Duodenal mucosa (tissue), 2 donors: ENCODE data around the gene SLC39A11.
"Not testable (repeated sequence)": the region's sequence is repeated elsewhere in the genome, so short reads cannot be mapped to it uniquely, and the experiment has no call there.

Source experiments
- H3K27ac ChIP-seq: one replicate; pipeline ENCODE4 v1.7.0; 2013; ENCODE audit warnings: low read depth, low read length
- H3K27me3 ChIP-seq, 2 donors: one replicate each; pipeline ENCODE4 v1.7.0; 2013; ENCODE audit warnings: low read length in 2 of 2, control low read depth in 1 of 2; ENCODE audit not compliant: insufficient read depth in 2 of 2, control insufficient read depth in 1 of 2
- H3K36me3 ChIP-seq, 2 donors: one replicate each; pipeline ENCODE4 v1.7.0; 2013; ENCODE audit warnings: low read length in 2 of 2, control low read depth in 1 of 2; ENCODE audit not compliant: insufficient read depth in 2 of 2, control insufficient read depth in 1 of 2
- H3K4me1 ChIP-seq, 2 donors: one replicate each; pipeline ENCODE4 v1.7.0; 2013; ENCODE audit warnings: low read length in 2 of 2, control low read depth in 1 of 2; ENCODE audit not compliant: insufficient read depth in 2 of 2, control insufficient read depth in 1 of 2
- H3K4me3 ChIP-seq, 2 donors: one replicate each; pipeline ENCODE4 v1.7.0; 2013; ENCODE audit warnings: low read length in 2 of 2, low read depth in 1 of 2
- H3K9ac ChIP-seq, 2 donors: one replicate each; pipeline ENCODE4 v1.7.0; 2013; ENCODE audit warnings: low read length in 2 of 2, low read depth in 1 of 2
- H3K9me3 ChIP-seq, 2 donors: one replicate each; pipeline ENCODE4 v1.7.0; 2013; ENCODE audit warnings: low read length in 2 of 2, control low read depth in 1 of 2; ENCODE audit not compliant: control insufficient read depth in 1 of 2

SLC39A11 gene

DNA sequence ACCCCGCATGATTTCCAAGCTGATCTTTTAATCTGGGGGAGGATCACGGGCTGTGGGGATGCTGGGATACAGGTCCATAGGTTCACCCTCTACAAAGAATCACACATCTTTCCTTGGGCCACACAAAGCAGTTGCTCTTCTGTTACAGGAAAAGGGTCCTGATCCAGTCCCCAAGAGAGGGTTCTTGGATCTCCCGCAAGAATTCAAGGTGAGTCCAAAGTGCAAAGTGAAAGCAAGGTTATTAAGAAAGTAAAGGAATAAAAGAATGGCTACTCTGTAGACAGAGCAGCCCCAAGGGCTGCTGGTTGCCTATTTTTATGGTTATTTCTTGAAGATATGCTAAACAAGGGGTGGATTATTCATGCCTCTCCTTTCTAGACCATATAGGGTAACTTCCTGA is 453.6 kb downstream of the SLC39A11 start:
- H3K9ac ChIP-seq, H3K27me3 ChIP-seq, H3K4me3 ChIP-seq, H3K9me3 ChIP-seq, H3K27ac ChIP-seq, H3K36me3 ChIP-seq: not testable (repeated sequence)
- peaks cover 27 to 28% of the 10 kb centered on the region in 2 donors for H3K4me1 ChIP-seq

DNA sequence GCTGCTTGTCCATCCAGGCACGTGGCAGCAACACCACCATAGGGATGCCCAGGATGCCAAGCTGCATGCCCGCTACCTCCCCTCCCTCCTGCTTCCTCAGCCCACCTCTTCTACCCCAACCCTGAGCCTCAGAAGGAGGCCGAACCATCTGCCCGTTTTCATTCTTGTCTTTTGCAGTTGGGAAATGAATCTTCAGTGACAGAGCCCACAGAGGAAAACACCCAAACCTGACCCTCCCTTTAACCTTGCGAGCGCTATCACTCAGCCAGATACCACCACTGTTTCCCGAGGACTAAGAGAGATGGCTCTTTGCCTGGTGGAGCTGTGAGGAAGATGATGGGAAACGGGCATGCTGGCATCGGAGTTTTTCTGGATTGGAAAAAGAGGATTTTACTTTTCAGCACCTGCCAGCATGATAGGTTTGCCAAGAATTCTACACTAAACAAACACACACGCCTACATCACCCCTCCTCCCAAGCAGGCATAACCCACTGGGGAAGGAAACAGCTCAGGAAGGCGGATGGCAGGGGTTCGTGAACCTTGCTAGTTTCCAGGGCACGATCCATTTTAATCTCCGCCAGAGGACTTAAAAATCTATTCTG is 457.4 kb downstream of the SLC39A11 start:
- Histone ChIP-seq H3K27me3 (no peaks in the 10 kb centered on the region), H3K27ac (no peak overlapping the region), H3K9ac (no peak overlapping the region)

GRCh38 chr17:72634621-72635020 is 457.9 kb downstream of the SLC39A11 start:
- H3K9ac ChIP-seq = no peak overlapping the region
- no peaks in the 10 kb centered on the region for H3K27me3 ChIP-seq
- H3K27ac ChIP-seq = no peak overlapping the region
- H3K36me3 ChIP-seq = no peaks in the 10 kb centered on the region
- peaks cover 33 to 34% of the 10 kb centered on the region in 2 donors for H3K4me1 ChIP-seq
- no peaks in the 10 kb centered on the region for H3K9me3 ChIP-seq
- peak overlapping the region in 1 of 2 donors; percentile 8 for H3K4me3 ChIP-seq

More for the DNA sequence above, 457.4 kb downstream of the SLC39A11 start:
- Histone ChIP-seq H3K36me3 (no peaks in the 10 kb centered on the region), H3K4me1 (peaks cover 38 to 39% of the 10 kb centered on the region in 2 donors), H3K4me3 (peak overlapping the region in 1 of 2 donors; percentile 8), H3K9me3 (no peaks in the 10 kb centered on the region)

DNA sequence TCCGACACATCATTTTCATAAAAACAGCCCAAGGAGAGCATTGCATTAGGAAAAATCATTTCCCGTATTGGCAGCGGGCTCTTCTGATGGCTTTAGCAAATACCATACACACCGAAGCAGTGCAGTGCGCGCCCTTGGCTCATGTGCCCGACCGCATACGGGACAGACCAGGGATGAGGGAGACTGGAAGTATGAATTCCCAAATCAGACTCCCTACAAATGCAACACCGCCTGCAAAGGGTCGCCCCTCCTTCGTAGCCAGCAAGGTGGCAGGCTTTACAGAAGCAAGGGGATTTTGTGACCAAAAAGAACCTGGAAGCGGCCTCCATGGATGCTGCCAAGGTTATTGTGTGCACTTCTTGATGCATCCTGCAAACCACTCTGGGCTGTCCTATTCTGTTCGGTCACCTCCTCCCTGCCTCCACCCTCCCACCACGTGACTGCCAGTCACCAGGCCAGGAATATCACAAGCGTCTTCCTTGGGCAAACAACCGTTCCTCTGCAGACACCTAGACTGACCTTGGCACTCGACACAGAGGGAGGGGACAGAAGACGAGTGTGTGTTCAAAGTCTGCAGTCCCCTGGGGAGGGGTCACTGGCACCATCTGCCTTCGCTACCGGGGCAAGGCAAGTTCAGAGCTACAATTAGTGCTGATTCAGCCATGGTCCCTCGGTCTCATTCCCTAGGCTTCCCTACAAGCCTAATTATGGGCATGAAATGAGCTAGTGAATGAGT is 460.4 kb downstream of the SLC39A11 start:
- no peak overlapping the region for H3K9ac ChIP-seq

GRCh38 chr17:72631568-72631948 is 460.9 kb downstream of the SLC39A11 start:
- H3K4me1 ChIP-seq = peaks cover 29 to 31% of the 10 kb centered on the region in 2 donors
- H3K4me3 ChIP-seq = no peak overlapping the region
- no peak overlapping the region for H3K9ac ChIP-seq
- H3K9me3 ChIP-seq = no peaks in the 10 kb centered on the region
- no peaks in the 10 kb centered on the region for H3K36me3 ChIP-seq
- H3K27me3 ChIP-seq = no peaks in the 10 kb centered on the region
- no peak overlapping the region for H3K27ac ChIP-seq

More for the DNA sequence above, 460.4 kb downstream of the SLC39A11 start:
- Histone ChIP-seq H3K27ac (no peak overlapping the region), H3K4me1 (peaks cover 29 to 31% of the 10 kb centered on the region in 2 donors), H3K9me3 (no peaks in the 10 kb centered on the region), H3K27me3 (no peaks in the 10 kb centered on the region), H3K4me3 (no peak overlapping the region), H3K36me3 (no peaks in the 10 kb centered on the region)

- Histone ChIP-seq H3K27me3 (peaks cover 4% of the 10 kb centered on the region in 2 donors), H3K9me3 (no peaks in the 10 kb centered on the region), H3K36me3 (no peaks in the 10 kb centered on the region), H3K27ac (no peak overlapping the region), H3K4me1 (peaks cover 0 to 4% of the 10 kb centered on the region in 2 donors), H3K4me3 (no peak overlapping the region), H3K9ac (no peak overlapping the region)
Measured at GRCh38 chr17:72624652-72625051, 467.8 kb downstream of the SLC39A11 start.

DNA sequence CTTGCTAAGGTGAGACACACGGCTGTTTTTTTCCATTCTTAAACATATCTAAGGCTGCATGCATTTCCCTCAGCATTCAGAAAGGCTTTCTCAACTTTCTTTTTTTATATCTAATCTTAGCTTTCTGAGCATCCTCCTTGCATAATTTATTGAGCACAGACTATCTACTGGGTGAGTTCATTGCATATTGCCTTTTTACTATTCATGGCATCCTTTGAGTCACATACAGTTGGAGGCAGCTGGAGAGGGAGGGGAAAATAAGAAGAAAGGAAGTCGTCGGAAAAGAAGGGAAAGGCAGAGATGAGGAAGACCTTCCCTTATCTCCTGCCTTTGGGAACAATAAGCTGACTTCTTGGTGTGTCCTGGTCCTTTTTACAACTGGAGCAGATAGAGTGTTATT is 468.3 kb downstream of the SLC39A11 start:
- Histone ChIP-seq H3K9me3 (no peaks in the 10 kb centered on the region), H3K9ac (no peak overlapping the region), H3K27ac (no peak overlapping the region), H3K4me3 (no peak overlapping the region), H3K27me3 (peaks cover 4% of the 10 kb centered on the region in 2 donors), H3K36me3 (no peaks in the 10 kb centered on the region), H3K4me1 (peaks cover 0 to 4% of the 10 kb centered on the region in 2 donors)

DNA sequence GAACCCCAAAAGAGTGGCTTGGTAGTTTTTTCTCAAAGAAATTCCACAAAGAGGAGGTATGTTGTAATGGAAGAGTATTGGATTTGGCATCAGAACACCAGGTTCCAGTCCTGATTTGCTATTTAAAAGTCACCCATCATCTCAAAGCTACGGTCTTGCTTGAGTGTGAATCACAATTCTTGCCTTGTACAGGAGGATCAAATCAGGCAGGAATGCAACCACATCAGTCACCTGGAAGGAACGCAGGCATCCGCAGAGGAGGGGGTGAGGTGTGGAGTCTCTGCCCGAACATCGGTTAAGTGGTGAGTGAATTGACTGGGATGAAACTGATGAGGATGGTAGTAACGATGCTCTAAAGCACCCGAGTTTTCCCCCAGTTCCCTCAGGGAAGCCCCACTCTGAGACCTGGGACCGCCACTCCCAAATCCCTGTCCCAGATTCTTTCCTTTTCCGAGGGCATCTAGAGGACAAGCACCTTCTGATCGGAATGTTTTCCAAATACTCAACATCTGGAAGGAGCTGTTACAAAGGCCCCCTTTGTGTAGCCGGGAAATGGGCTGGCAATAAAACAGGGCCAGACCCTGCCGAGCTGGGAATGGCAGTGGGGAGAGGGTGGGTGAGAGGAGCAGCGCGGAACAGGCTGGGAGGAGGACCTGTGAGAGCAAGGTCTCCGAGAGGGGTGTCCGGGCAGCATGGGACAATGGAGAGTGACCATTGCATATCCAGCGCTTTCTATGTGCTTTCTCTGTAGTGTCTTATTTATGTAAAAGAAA is 469.6 kb downstream of the SLC39A11 start:
- Histone ChIP-seq H3K27me3 (peaks cover 4% of the 10 kb centered on the region in 2 donors), H3K27ac (no peak overlapping the region), H3K4me1 (peaks cover 4 to 10% of the 10 kb centered on the region in 2 donors), H3K9ac (no peak overlapping the region), H3K36me3 (no peaks in the 10 kb centered on the region), H3K9me3 (no peaks in the 10 kb centered on the region), H3K4me3 (no peak overlapping the region)

- Histone ChIP-seq H3K4me1 (peaks cover 28 to 33% of the 10 kb centered on the region in 2 donors), H3K27me3 (peaks cover 4% of the 10 kb centered on the region in 2 donors)
Measured at GRCh38 chr17:72619976-72620650, 472.4 kb downstream of the SLC39A11 start.

More at GRCh38 chr17:72619976-72620650, 472.4 kb downstream of the SLC39A11 start:
- Histone ChIP-seq H3K9ac (no peak overlapping the region), H3K27ac (no peak overlapping the region), H3K36me3 (no peaks in the 10 kb centered on the region), H3K9me3 (no peaks in the 10 kb centered on the region), H3K4me3 (no peak overlapping the region)
